BJ (cell line): Measurements from ENCODE around the gene GANAB. TPM values are rescaled to one million over a fixed set of nuclear protein-coding genes. Genes with fewer than 3 reads are reported as not detected.

ENCODE experiments used
- CTCF ChIA-PET: fragments of 350-600 bp; formaldehyde crosslinking; extraction: SDS; loops from one replicate; lab custom pipeline; 2021; ENCODE audit warnings: antibody characterized with exemption, inconsistent platforms; lab: Yijun Ruan, JAX
- POLR2A ChIA-PET: fragments of 300-600 bp; sonication (Branson Sonifier 250); formaldehyde crosslinking; extraction: SDS; loops from one replicate; lab custom pipeline; 2021; ENCODE audit warnings: antibody characterized with exemption; lab: Charles Lee
- DNase-seq: peaks from one replicate; pipeline ENCODE4 v3.0.0-alpha.2; 2011; ENCODE audit warnings: low read depth
- H3K27me3 ChIP-seq: 2 replicates; pipeline ENCODE4 v1.6.0; 2011; ENCODE audit warnings: low read length; ENCODE audit not compliant: control insufficient read depth, insufficient read depth
- H3K36me3 ChIP-seq: 2 replicates; pipeline ENCODE4 v1.5.1; 2011; ENCODE audit warnings: low read length; ENCODE audit not compliant: control insufficient read depth, insufficient read depth
- H3K4me3 ChIP-seq: 2 replicates; pipeline ENCODE4 v1.5.1; 2011; ENCODE audit warnings: low read depth, mild to moderate bottlenecking, control low read depth, low read length
- CTCF ChIP-seq: IDR thresholded peaks from 2 replicates; pipeline ENCODE4 v1.5.1; 2011; ENCODE audit warnings: low read depth, mild to moderate bottlenecking, control low read depth, inconsistent platforms, low read length, moderate library complexity; ENCODE audit not compliant: insufficient read depth
- polyA plus RNA-seq: library from polyadenylated mRNA; depleted of rRNA; stranded (reverse); fragments of >200 nt; gene quantifications from 2 replicates; pipeline ENCODE4 v1.2.3, GENCODE V29; 2011

The GANAB gene
- polyA plus RNA-seq, 1 experiment: 463 TPM

- DNase-seq: no peak
- H3K27me3 ChIP-seq: no peaks in the 10 kb centered on the region
- TF ChIP-seq CTCF: no peak
- CTCF ChIA-PET: interaction anchor here (0.7 to 1.1 kb wide), 3 partner anchors 29 to 52 kb away, joined by 3 to 4 read pairs (median 3); partner anchors contain the start of gene TUT1
- H3K36me3 ChIP-seq: peaks cover 23% of the 10 kb centered on the region
- POLR2A ChIA-PET: no interaction called here
- no peak overlapping the region for H3K4me3 ChIP-seq
Observed at GRCh38 chr11:62644220-62644619, 2.2 kb downstream of the GANAB start.

GRCh38 chr11:62632492-62632891 lies 13.9 kb downstream of the GANAB start:
- POLR2A ChIA-PET: interaction anchor here (0.5 kb wide), 1 partner anchor 229 kb away, joined by 9 read pairs; no protein-coding TSS in a partner anchor
- no peak for DNase-seq
- CTCF ChIA-PET: no interaction called here
- Histone ChIP-seq H3K4me3 (no peak overlapping the region), H3K36me3 (peaks cover 54% of the 10 kb centered on the region), H3K27me3 (no peaks in the 10 kb centered on the region)
- TF ChIP-seq CTCF: no peak

GRCh38 chr11:62627713-62628112 lies 18.7 kb downstream of the GANAB start:
- 0 out of 2 replicates have a peak, but pooled peaks have one; percentile 6 for TF ChIP-seq CTCF
- CTCF ChIA-PET: interaction anchor here (1.1 to 1.4 kb wide), 3 partner anchors 9 to 232 kb away, joined by 3 to 7 read pairs (median 5); no protein-coding TSS in a partner anchor
- DNase-seq: no peak

GRCh38 chr11:62622476-62623089 lies 23.8 kb downstream of the GANAB start:
- Histone ChIP-seq H3K4me3 (peak overlapping the region; percentile 54), H3K36me3 (peaks cover 17% of the 10 kb centered on the region), H3K27me3 (no peaks in the 10 kb centered on the region)
- POLR2A ChIA-PET: interaction anchor here (2.2 kb wide), 1 partner anchor 43 kb away, joined by 11 read pairs; the partner anchor contains the start of genes C11orf98 and CSKMT
- no peak for DNase-seq
- TF ChIP-seq CTCF: no peak
- CTCF ChIA-PET: interaction anchor here (0.7 to 4.0 kb wide), 5 partner anchors 11 to 227 kb away, joined by 3 to 26 read pairs (median 3); partner anchors contain the start of genes EML3, ROM1 and TUT1

More at GRCh38 chr11:62627713-62628112, 18.7 kb downstream of the GANAB start:
- no peaks in the 10 kb centered on the region for H3K27me3 ChIP-seq
- POLR2A ChIA-PET: interaction anchor here (0.6 kb wide), 1 partner anchor 212 kb away, joined by 3 read pairs; no protein-coding TSS in a partner anchor
- peaks cover 51% of the 10 kb centered on the region for H3K36me3 ChIP-seq
- no peak overlapping the region for H3K4me3 ChIP-seq
